ENCODE measurements around the gene TRAF7. TPM values are rescaled to one million over a fixed set of nuclear protein-coding genes. Genes with fewer than 3 reads are reported as not detected.

The TRAF7 gene
- polyA plus RNA-seq, 3 donors = 5.9 to 41.9 (median 6.7) TPM

DNA sequence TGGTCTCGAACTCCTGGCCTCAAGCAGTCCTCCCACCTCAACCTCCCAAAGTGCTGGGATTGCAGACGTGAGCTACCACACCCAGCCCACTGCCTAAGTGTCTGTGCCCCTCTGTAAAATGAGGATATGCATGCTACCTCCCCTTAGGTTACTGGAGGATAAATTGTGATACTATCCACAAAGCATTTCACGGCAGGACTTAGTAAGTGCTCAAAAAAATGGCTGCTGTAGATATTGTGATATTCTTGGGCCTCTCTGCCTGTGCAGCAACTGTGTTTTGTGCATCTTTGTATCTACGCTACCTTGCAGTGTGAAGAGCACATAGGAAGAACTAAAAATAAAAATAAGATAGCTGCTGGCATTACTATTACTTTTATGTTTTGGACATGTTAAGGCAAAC, 42.7 kb downstream of the TRAF7 start:
- Histone ChIP-seq H3K4me3 (replicated peaks in 1 of 3; ENCODE audit: low read depth in 2 of 3, low read length in 3 of 3) (no peak overlapping the region), H4K20me1 (ENCODE audit: insufficient read depth, low read length) (no peaks in the 10 kb centered on the region), H3K27me3 (ENCODE audit: control insufficient read depth in 2 of 2, insufficient read depth in 2 of 2, low read length in 2 of 2) (peaks cover 35 to 56% of the 10 kb centered on the region in 2 donors), H3K9me3 (replicated peaks in 1 of 2; ENCODE audit: control insufficient read depth in 1 of 2, insufficient read depth in 1 of 2, low read length in 2 of 2) (peaks cover 0 to 7% of the 10 kb centered on the region in 2 donors), H3K27ac (ENCODE audit: low read depth in 1 of 2, low read length in 2 of 2) (no peak overlapping the region), H3K79me2 (ENCODE audit: insufficient read depth, low read length) (no peaks in the 10 kb centered on the region), H3K4me1 (ENCODE audit: control insufficient read depth in 1 of 2, insufficient read depth in 2 of 2, low read length in 2 of 2) (peaks cover 3 to 7% of the 10 kb centered on the region in 2 donors), H3K4me2 (replicated peaks; ENCODE audit: extremely low read depth, low read length, poor library complexity, severe bottlenecking) (no peak overlapping the region), H3K36me3 (replicated peaks in 1 of 2; ENCODE audit: control insufficient read depth in 1 of 2, insufficient read depth in 2 of 2, low read length in 2 of 2) (no peaks in the 10 kb centered on the region), H2AFZ (ENCODE audit: insufficient read depth, low read depth, low read length, poor library complexity, severe bottlenecking) (no peak overlapping the region), H3K9ac (ENCODE audit: insufficient read depth, low read length, poor library complexity, severe bottlenecking) (no peak overlapping the region)
- Mint-ChIP-seq H3K9me3 (peaks cover 0 to 18% (median 6%) of the 10 kb centered on the region in 7 donors), H3K27ac (no peak overlapping the region), H3K27me3 (ENCODE audit: low read depth in 3 of 3) (peaks cover 52 to 77% (median 55%) of the 10 kb centered on the region in 3 donors), H3K4me1 (peaks cover 4% of the 10 kb centered on the region), H3K4me3 (peak overlapping the region in 1 of 2 donors; percentile 76), H3K36me3 (no peaks in the 10 kb centered on the region)
- TF ChIP-seq, protein P1, sequence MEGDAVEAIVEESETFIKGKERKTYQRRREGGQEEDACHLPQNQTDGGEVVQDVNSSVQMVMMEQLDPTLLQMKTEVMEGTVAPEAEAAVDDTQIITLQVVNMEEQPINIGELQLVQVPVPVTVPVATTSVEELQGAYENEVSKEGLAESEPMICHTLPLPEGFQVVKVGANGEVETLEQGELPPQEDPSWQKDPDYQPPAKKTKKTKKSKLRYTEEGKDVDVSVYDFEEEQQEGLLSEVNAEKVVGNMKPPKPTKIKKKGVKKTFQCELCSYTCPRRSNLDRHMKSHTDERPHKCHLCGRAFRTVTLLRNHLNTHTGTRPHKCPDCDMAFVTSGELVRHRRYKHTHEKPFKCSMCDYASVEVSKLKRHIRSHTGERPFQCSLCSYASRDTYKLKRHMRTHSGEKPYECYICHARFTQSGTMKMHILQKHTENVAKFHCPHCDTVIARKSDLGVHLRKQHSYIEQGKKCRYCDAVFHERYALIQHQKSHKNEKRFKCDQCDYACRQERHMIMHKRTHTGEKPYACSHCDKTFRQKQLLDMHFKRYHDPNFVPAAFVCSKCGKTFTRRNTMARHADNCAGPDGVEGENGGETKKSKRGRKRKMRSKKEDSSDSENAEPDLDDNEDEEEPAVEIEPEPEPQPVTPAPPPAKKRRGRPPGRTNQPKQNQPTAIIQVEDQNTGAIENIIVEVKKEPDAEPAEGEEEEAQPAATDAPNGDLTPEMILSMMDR (IDR thresholded peaks at IDR 0.05) = no peak
- no CpG with 5 or more reads among the region's 4 CpGs for WGBS (ENCODE audit: insufficient coverage)
- intact Hi-C loops (cut with micrococcal nuclease) = loop anchor here in 1 of 2 donors (5.0 kb wide), 1 partner anchor 54 kb away; the partner anchor contains the start of gene ECI1
- DNase-seq = no peak

DNA sequence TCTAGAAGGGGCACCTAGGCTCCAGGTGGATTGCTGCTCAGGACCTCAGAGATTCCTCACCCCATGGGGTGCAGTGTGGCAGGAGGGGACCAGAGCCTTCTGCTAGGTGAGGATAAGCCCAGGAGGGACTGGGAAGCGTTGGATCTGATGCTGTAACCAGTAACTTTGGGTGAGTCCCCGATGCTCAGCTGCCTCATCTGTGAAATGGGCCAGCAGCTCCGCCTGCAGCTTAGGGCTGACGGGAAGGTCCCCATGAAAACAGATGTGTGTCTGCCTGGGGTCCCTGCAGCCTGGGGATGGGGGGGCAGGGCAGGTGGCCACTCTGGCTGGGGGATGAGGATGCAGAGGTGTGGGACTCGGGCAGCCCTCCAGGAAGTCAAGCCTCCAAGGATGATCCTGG, 43.5 kb downstream of the TRAF7 start:
- no peaks in the 10 kb centered on the region for H3K36me3 Mint-ChIP-seq
- H3K4me1 ChIP-seq (ENCODE audit: control insufficient read depth in 1 of 2, insufficient read depth in 2 of 2, low read length in 2 of 2) = peaks cover 3 to 7% of the 10 kb centered on the region in 2 donors
- no peak overlapping the region for H3K4me2 ChIP-seq (replicated peaks; ENCODE audit: extremely low read depth, low read length, poor library complexity, severe bottlenecking)
- peaks cover 5% of the 10 kb centered on the region for H3K4me1 Mint-ChIP-seq
- H3K9me3 Mint-ChIP-seq = peaks cover 0 to 18% (median 6%) of the 10 kb centered on the region in 7 donors
- TF ChIP-seq, protein P1 (IDR thresholded peaks at IDR 0.05) = no peak
- intact Hi-C loops (cut with micrococcal nuclease) = loop anchor here in 1 of 2 donors (5.0 kb wide), 1 partner anchor 53 kb away; the partner anchor contains the start of gene ECI1
- DNase-seq = no peak
- no peak overlapping the region for H2AFZ ChIP-seq (ENCODE audit: insufficient read depth, low read depth, low read length, poor library complexity, severe bottlenecking)
- H3K36me3 ChIP-seq (replicated peaks in 1 of 2; ENCODE audit: control insufficient read depth in 1 of 2, insufficient read depth in 2 of 2, low read length in 2 of 2) = no peaks in the 10 kb centered on the region
- 95% methylated on average over 5 of the region's 5 CpGs for WGBS (ENCODE audit: insufficient coverage)
- no peaks in the 10 kb centered on the region for H4K20me1 ChIP-seq (ENCODE audit: insufficient read depth, low read length)
- H3K4me3 ChIP-seq (replicated peaks in 1 of 3; ENCODE audit: low read depth in 2 of 3, low read length in 3 of 3) = no peak overlapping the region
- H3K27me3 ChIP-seq (ENCODE audit: control insufficient read depth in 2 of 2, insufficient read depth in 2 of 2, low read length in 2 of 2) = peaks cover 35 to 48% of the 10 kb centered on the region in 2 donors
- no peak overlapping the region for H3K9ac ChIP-seq (ENCODE audit: insufficient read depth, low read length, poor library complexity, severe bottlenecking)
- peak overlapping the region in 1 of 7 donors; percentile 46 for H3K27ac Mint-ChIP-seq
- H3K9me3 ChIP-seq (replicated peaks in 1 of 2; ENCODE audit: control insufficient read depth in 1 of 2, insufficient read depth in 1 of 2, low read length in 2 of 2) = peaks cover 0 to 7% of the 10 kb centered on the region in 2 donors
- peak overlapping the region in 1 of 2 donors; percentile 62 for H3K4me3 Mint-ChIP-seq
- H3K27me3 Mint-ChIP-seq (ENCODE audit: low read depth in 3 of 3) = peaks cover 45 to 69% (median 47%) of the 10 kb centered on the region in 3 donors
- no peaks in the 10 kb centered on the region for H3K79me2 ChIP-seq (ENCODE audit: insufficient read depth, low read length)
- H3K27ac ChIP-seq (ENCODE audit: low read depth in 1 of 2, low read length in 2 of 2) = no peak overlapping the region

All from CD14-positive monocyte (primary cell).